ENCODE data around the gene SUSD1. TPM values are rescaled to one million over a fixed set of nuclear protein-coding genes. Genes with fewer than 3 reads are reported as not detected.

Gene SUSD1
- total and polyA plus RNA-seq, 2 donors (not counting 3 experiments of a cell fraction or from before 2014, with no cell fraction given) = 33.1 to 37.8 TPM

- ChIA-PET CTCF (interaction anchor here (0.7 to 1.5 kb wide), 5 partner anchors 9 to 56 kb away, joined by 3 to 6 read pairs (median 3); no protein-coding TSS in a partner anchor), POLR2A (no interaction called here)
- Histone ChIP-seq H3K9ac (replicated peaks; ENCODE audit: extremely low read depth, insufficient read depth, low read length) (no peak overlapping the region), H3K36me3 (ENCODE audit: control insufficient read depth in 2 of 2, extremely low read depth in 1 of 2, insufficient read depth in 2 of 2, low read length in 2 of 2) (no peaks in the 10 kb centered on the region), H3K27ac (ENCODE audit: insufficient read depth, low read depth, low read length) (no peak overlapping the region), H3K9me1 (replicated peaks; ENCODE audit: control insufficient read depth, extremely low read depth, insufficient read depth, low read length) (no peaks in the 10 kb centered on the region), H3K79me2 (ENCODE audit: control insufficient read depth, insufficient read depth, low read length) (no peaks in the 10 kb centered on the region), H3K4me1 (ENCODE audit: control insufficient read depth, extremely low read depth, insufficient read depth, low read length) (no peaks in the 10 kb centered on the region), H3K4me2 (ENCODE audit: insufficient read depth, low read length) (no peak overlapping the region), H3K9me3 (replicated peaks; ENCODE audit: control insufficient read depth, insufficient read depth, low read length) (no peaks in the 10 kb centered on the region), H3K4me3 (replicated peaks in 1 of 3; ENCODE audit: insufficient read depth in 1 of 3, low read depth in 1 of 3, low read length in 3 of 3) (no peak overlapping the region), H3K27me3 (ENCODE audit: control insufficient read depth in 2 of 2, insufficient read depth in 2 of 2, low read length in 2 of 2) (no peaks in the 10 kb centered on the region), H4K20me1 (replicated peaks; ENCODE audit: control insufficient read depth, extremely low read depth, insufficient read depth, low read length) (no peaks in the 10 kb centered on the region), H2AFZ (ENCODE audit: low read depth, low read length) (no peak overlapping the region)
- TF ChIP-seq, protein P1, sequence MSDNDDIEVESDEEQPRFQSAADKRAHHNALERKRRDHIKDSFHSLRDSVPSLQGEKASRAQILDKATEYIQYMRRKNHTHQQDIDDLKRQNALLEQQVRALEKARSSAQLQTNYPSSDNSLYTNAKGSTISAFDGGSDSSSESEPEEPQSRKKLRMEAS (IDR thresholded peaks at IDR 0.05; ENCODE audit: insufficient read depth, insufficient read length) = no peak
- no peak for TF ChIP-seq MYC (IDR thresholded peaks at IDR 0.05; ENCODE audit: low read depth, low read length)
- no peak for TF ChIP-seq EZH2 (IDR thresholded peaks at IDR 0.05; ENCODE audit: borderline replicate concordance, low read depth, low read length, severe bottlenecking)
- TF ChIP-seq CTCF (IDR thresholded peaks at IDR 0.05; ENCODE audit: extremely low read depth in 1 of 2, insufficient read depth in 1 of 2, low read depth in 1 of 2, low read length in 2 of 2) = no peak
- TF ChIP-seq POLR2A (IDR thresholded peaks at IDR 0.05; ENCODE audit: low read depth, low read length) = no peak
- no peak for TF ChIP-seq POLR2AphosphoS5 (IDR thresholded peaks at IDR 0.05; ENCODE audit: insufficient read depth, low read depth, low read length)
- TF ChIP-seq JUN (IDR thresholded peaks at IDR 0.05; ENCODE audit: borderline replicate concordance, insufficient read depth, insufficient read length, low read depth) = no peak
- no peak for TF ChIP-seq FOS (IDR thresholded peaks at IDR 0.05; ENCODE audit: borderline replicate concordance, insufficient read depth, low read length)
- no peak for TF ChIP-seq GATA2 (IDR thresholded peaks at IDR 0.05; ENCODE audit: insufficient read depth, insufficient read length, low read depth, low read length)
- no TSS peak for BruUV-seq (replicated peaks)
- FAIRE-seq (no peak), DNase-seq (ENCODE audit: low read depth, low spot score) (no peak)
- intact Hi-C loops (cut with micrococcal nuclease) = no loop called here
- dilution Hi-C loops (cut with MboI; ENCODE audit: extremely low pct_ligation_motif_present, low sequenced_read_pairs) = no loop called here
Measured at GRCh38 chr9:112120439-112120925, 54.6 kb downstream of the SUSD1 start.

All from endothelial cell of umbilical vein (primary cell).